T1000 (cell line): Measurements from ENCODE around the gene DCAF17.
"Not testable (repeated sequence)": the region's sequence is repeated elsewhere in the genome, so short reads cannot be mapped to it uniquely, and the experiment has no call there.

Experiments
- DNase-seq: peaks from one replicate; lab custom pipeline; 2025; ENCODE audit warnings: mixed read lengths; lab: John Stamatoyannopoulos, UW

Gene DCAF17

GRCh38 chr2:171452773-171453172 is 18.7 kb downstream of the DCAF17 start:
- DNase-seq, result no peak

- DNase-seq, result no peak
Observed at GRCh38 chr2:171459498-171459897, 25.5 kb downstream of the DCAF17 start.

DNA sequence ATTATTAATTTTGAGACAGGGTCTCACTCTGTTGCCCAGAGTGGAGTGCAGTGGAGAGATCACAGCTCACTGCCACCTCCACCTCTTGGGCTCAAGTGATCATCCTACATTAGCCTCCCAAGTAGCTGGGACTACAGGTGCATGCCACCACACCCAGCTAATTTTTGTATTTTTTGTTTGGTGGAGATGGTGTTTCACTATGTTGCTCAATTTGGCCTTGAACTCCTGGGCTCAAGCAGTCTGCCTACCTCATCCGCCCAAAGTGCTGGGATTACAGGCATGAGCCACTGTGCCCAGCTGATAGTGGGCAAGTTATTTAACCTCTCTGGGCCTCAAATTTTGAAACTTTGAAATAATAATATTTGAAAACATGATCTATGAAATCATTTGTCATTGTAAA is 26.5 kb downstream of the DCAF17 start:
- DNase-seq, result no peak

- DNase-seq, result no peak
Observed at GRCh38 chr2:171469176-171469575, 35.1 kb downstream of the DCAF17 start.

- no peak for DNase-seq
Observed at GRCh38 chr2:171470129-171470528, 36.1 kb downstream of the DCAF17 start.

- DNase-seq, result no peak
Observed at GRCh38 chr2:171475979-171476378, 42.0 kb downstream of the DCAF17 start.

GRCh38 chr2:171478345-171478744 is 44.3 kb downstream of the DCAF17 start:
- no peak for DNase-seq

DNA sequence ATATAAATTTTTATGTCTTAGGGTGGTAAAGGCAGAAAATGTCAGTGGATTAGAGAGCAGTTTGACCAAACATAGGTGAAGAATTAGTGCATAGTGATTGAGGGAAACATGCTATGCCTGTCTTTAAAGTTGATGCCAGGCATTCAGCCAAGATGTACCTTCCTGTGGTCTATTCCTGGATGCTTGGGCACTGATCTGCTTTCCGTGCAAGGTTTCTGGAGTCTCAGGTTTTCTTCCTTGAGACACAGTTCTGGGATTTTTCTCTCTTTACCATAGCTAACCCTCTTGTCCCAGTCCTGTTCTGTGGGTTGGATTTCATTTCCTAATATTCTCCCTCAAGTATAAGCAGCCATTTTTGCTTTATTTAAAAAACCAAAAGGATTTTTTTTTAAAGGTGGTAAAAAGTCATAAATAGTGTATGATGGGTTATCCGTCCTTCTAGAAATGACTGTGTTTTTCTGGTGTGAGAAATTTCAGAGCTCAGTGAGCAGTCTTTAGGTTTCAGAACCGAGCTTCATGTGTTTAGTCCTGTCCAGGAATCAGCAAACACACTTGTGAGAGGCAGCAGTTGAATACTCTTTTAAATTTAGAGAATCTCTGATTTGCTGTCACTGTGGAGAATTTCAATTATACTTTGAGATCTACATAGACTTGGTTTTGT is 45.3 kb downstream of the DCAF17 start:
- DNase-seq, result no peak

DNA sequence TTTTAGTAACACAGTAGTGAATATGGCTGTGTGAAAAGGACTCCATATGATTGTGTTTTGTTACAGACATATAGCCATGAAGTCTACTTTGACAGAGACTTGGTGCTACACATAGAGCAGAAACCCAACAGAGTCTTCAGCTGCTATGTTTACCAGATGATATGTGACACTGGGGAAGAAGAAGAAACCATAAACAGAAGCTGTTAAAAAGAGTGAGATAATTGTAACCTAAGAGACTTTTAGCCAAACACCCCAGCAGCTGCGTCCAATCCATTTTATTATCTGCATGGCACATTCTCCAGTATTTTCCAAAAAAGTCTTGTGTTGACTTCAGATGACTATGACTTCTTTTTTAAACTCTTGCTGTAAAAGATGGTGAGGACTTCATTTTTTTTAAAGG is 46.9 kb downstream of the DCAF17 start:
- no peak for DNase-seq

DNA sequence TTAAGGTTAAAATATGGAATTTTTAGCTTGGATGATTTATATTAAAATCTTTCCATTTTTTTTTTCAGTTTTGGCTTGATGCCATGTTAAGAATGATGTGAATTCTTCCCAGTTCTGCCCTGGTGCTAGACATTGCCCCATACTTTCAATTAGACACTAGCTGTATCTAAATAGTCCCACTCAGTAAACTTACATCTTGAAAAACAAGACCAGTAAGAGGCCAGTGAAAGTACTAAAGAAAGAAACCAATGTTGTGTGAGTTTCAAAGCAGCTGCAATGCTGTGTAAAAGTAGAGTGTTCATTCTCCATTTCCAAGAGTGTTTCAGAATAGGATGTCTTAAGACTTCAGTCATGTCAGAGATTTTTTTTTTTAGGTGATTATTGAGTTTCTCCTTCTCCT is 48.3 kb downstream of the DCAF17 start:
- no peak for DNase-seq

DNA sequence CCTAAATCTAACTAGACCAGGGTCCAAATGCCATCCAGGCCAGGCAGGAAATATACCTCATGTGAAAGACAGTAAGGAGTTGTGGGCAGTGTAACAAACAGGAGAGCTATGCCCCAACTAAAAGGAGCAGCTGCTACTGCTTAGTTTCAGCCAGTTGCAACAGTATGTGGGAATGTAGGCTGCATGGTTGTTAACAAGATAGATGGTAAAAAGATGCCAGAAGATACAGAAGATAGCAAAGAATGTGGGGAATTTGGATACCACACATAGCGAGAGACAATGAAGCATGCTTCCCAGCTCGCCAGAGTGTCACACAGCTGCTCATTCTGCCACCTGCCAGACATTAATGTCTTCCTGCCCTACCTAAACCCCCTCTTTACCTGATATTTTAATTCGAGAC is 48.9 kb downstream of the DCAF17 start:
- DNase-seq, result no peak

GRCh38 chr2:171483793-171484192 is 49.8 kb downstream of the DCAF17 start:
- DNase-seq, result no peak

- no peak for DNase-seq
Observed at GRCh38 chr2:171485116-171485515, 51.1 kb downstream of the DCAF17 start.

DNA sequence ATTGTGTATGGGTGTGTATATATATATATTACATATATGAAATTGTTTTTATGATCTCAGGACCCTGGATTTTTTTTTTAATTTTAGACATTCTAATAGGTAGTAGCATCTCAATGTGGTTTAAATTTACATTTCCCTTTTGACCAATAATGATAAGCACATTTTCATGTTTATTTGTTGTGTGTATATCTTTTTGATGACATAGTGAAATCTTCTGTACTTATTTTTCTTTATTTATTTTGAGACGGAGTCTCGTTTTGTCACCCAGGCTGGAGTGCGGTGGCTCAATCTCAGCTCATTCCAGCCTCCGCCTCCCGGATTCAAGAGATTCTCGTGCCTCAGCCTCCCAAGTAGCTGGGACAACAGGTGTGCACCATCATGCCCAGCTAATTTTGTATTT is 53.2 kb downstream of the DCAF17 start:
- no peak for DNase-seq

GRCh38 chr2:171487803-171488259 is 53.8 kb downstream of the DCAF17 start:
- no peak for DNase-seq

DNA sequence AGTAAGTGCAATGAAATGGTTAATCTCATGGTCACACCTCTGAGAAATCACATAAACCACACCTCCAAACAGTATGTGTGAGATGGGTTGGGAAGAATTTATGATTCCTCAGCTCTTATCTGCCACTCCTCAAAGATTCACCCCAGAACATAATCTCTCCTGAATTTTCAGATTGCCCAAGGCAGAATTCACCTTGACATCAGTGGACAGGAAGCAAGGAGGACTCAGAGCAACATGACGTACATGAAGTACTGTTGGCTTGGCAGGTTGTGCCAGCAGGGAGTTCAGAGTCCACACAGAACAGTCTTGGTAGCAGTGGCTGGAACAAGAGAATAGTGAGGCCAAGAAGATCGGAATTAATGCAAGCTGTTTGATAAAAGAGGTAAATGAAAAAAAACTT is 56.6 kb downstream of the DCAF17 start:
- DNase-seq, result no peak

DNA sequence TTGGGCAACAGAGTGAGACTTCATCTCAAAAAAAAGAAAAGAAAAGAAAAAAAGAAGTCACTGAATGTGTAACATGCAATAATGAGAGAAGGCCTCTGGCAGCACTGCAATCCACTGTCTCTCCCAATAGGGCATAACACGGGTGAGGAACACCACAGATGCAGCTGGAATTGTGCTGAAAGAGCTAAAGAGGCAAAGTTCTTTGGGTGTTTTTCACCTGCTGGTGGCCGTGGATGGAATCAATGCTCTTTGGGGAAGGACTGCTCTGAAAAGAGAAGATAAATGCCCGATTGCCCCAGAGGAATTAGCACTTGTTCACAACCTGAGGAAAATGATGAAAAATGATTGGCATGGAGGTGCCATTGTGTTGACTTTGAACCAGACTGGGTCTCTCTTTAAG is 57.3 kb downstream of the DCAF17 start:
- no peak for DNase-seq

DNA sequence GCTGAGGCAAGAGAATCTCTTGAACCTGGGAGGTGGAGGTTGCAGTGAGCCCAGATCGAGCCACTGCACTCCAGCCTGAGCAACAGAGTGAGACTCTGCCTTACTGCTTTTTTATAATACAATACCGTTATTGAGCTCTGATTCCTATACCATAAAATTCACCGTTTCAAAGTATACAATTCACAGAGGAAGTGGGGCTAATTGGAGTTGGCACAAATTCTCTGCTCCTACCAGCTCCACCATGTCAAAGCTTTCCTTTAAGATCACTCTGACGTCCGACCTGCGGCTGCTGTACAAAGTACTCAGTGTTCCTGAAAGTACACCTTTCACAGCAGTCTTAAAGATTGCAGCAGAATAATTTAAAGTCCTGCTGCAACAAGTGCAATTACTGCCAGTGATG is 58.6 kb downstream of the DCAF17 start:
- no peak for DNase-seq

- DNase-seq, result not testable (repeated sequence)
Observed at GRCh38 chr2:171497664-171498063, 63.6 kb downstream of the DCAF17 start.

GRCh38 chr2:171505374-171505773 is 71.3 kb downstream of the DCAF17 start:
- no peak for DNase-seq

DNA sequence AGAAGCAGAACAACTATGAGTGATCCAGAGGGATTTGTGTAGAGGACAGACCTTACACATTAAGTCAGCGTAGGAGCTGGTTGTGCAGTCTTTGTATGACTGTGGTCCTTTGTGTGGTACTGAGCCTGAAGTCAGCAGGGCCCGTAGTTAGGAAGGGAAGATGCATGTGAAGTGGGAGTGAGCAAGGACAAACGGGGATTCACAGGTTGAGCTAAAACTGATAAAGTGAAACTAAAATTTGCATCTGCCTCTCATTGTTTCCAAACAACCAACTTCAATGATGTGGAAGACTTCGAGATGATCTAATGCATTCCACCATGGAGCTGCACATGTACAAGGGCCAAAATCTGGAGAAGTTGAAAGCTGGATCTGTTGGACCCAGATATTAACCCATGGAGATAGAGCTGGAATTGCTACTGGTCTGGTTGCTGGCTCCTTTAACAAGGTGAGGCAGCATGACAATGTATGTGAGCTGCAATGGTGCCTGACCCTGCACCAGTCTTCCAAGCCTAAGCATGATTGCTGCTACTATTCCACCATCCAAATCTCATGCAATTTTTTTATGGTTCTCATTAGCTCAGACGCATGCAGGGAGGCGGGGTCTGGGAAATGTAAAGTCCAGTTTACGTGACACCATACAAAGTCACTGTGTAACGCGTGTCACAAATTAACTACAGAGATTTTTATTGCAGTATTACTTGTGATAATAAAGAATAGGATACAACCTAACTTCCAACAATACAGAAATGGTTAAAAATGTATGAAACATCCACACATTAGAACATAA is 76.1 kb downstream of the DCAF17 start:
- DNase-seq, result no peak

GRCh38 chr2:171512014-171512413 is 78.0 kb downstream of the DCAF17 start:
- no peak for DNase-seq

- DNase-seq, result no peak
Observed at GRCh38 chr2:171512683-171513195, 78.7 kb downstream of the DCAF17 start.
